NCI-H128 (cell line): Measurements from ENCODE around the gene SSBP1.
"Not testable (repeated sequence)": the region's sequence is repeated elsewhere in the genome, so short reads cannot be mapped to it uniquely, and the experiment has no call there.

Experiments
- DNase-seq: peaks from one replicate; lab custom pipeline; 2025; ENCODE audit not compliant: unreplicated experiment; lab: John Stamatoyannopoulos, UW

The SSBP1 gene

DNA sequence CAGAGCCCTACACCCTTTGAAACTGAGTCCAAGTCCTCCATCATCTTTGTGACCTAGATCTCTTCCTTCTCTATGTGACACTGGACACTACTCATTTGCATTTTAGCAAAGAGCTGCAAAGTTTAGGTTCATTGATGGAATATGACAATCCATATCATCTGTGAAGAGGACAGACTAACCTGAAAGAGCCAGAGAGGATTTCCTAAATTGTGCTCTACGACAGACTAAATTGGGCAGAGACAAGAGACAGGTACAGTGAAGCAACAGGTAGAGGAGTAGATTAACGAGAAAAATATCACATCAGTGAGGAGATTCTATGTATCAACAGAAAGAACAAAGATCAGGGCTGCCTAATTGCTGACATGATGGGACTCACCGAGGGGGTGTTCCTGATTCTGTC is 25.6 kb downstream of the SSBP1 start, which contains the start of gene TAS2R3:
Gene TAS2R3 (plus strand): TSS at position 301 of the 400 bp plus-strand sequence. CDS start 62 bp downstream, at position 363.
- no peak for DNase-seq

DNA sequence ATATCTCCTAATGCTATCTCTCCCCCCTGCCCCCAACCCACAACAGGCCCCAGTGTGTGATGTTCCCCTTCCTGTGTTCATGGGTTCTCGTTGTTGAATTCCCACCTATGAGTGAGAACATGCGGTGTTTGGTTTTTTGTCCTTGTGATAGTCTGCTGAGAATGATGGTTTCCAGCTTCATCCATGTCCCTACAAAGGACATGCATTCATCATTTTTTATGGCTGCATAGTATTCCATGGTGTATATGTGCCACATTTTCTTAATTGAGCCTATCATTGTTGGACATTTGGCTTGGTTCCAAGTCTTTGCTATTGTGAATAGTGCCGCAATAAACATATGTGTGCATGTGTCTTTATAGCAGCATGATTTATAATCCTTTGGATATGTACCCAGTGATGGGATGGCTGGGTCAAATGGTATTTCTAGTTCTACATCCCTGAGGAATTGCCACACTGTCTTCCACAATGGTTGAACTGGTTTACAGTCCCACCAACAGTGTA is 32.0 kb downstream of the SSBP1 start:
- DNase-seq, result not testable (repeated sequence)

DNA sequence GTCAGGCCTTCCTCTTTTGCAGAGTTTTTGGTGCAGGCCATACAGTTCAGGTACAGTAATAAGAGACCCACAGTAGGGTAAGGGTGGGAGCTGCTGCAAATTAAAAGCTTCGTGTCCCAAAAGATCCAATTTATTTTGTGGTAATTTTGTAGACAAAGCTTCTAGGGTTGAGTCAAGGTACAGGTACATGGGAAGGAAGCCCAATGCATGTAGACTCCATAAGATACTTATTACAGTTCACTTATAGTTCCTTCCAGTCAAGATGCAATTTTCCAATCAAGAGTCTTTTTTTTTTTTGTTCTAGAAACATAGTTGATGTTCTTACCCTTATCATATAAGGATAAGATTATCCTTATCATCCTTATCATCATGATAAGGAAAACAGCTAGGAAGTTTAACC is 38.2 kb downstream of the SSBP1 start, which contains the start of gene TAS2R4:
Gene TAS2R4 (plus strand): TSS at position 301 of the 400 bp plus-strand sequence. CDS start 1,815 bp downstream, outside the sequence.
- DNase-seq, result no peak

DNA sequence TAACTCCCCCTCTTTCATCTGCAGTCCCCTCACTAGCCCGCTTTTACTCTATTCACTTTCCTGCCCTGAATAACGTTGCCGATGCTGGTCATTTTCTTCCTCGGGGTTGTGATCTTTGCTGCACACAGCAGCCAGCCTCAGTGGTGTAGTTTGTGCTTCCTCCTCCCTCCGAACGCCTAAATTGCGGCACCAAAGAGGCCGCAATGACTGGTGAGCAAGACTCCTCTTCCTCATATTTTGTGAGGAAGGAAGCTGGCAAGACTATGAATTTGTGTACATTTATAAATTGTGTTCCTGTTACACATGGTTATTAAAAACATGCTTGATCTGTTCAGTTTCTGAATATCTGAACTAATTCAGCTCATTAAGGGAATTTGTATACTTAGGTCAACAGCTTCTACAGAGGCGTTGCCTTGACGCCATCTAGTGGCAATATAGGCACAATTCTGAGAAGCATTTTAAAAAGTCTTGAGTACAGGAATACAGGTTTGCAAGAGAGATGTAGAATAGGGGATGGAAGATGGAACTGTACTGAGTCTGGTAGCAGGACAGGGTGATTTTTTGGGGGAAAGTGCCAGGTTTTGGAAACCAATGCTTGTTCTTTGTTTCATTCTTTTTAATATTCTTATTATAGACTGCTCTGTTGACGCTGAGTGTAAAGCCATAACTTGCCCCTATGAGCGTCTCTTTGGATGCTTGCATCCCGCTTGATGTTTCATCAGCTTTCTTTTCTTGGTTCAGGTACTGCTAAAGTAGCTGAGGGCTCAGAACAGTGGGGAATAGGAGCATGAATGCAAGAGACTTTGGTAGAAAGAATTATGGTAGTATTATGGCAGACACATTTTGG is 47.8 kb downstream of the SSBP1 start:
- peak; percentile 4 for DNase-seq

DNA sequence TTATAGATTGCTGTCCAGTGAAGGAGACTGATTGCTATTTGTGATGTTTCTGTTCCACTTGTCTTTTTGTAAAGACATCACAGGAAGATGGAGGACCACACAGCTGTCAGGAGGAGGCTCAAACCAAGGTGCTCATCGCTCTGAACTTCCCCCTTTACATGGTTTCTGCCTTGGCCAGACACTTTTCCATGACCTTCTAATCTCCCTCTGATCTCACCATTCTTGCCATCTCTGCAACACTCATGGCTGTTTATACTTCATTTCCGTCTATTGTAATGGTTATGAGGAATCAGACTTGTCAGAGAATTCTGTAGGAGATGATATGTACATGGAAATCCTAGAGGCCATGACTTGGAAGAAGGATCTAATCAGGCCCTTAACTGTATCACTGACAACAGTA is 50.1 kb downstream of the SSBP1 start:
- DNase-seq, result no peak

DNA sequence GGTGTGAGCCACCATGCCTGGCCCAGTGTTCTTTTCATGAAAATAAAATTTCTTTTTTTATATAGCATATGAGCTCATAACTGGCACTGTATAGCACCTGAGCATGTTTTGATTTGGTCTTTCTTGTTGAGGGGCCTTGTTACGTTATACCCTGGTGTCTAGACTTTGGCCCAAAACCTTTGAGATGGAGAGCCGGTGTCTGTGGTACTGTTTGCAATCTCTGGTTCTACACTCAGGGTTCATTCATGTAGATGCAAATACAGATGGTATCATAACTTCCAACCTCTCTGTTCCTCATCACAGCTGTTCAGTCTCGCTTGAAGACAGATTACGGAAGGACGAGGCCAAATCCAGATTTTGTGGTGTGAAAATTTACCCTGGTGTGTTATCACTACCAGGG is 51.8 kb downstream of the SSBP1 start, which contains the start of gene TAS2R5:
Gene TAS2R5 (plus strand): TSS at position 301 of the 400 bp plus-strand sequence. CDS start 145 bp downstream, outside the sequence.
- no peak for DNase-seq

DNA sequence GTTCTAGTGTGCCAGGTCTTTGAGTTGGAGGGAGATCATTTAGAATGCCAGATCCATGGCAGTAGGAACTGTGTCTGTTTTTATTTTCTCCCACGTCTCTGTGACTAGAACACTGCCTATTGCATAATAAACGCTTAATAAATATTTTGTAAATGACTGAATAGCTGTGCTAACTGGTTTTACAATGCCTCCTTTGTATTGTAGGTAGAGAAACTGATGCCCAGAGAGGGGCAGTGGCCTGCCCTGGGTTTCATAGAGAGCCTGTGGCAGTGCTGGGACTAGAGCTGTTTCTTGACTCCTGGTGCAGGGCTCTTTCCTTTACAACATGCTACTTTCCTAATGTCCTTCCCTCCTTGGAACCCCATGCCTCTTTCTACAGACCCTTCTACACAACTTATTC is 54.4 kb downstream of the SSBP1 start:
- DNase-seq, result no peak
